ENCODE results near the gene LBX2. TPM values are rescaled to one million over a fixed set of nuclear protein-coding genes. Genes with fewer than 3 reads are reported as not detected.
"Not testable (repeated sequence)": the region's sequence is repeated elsewhere in the genome, so short reads cannot be mapped to it uniquely, and the experiment has no call there.

Gene LBX2
- total and polyA plus RNA-seq, 8 donors = 0.21 to 2.3 (median 1.1) TPM

DNA sequence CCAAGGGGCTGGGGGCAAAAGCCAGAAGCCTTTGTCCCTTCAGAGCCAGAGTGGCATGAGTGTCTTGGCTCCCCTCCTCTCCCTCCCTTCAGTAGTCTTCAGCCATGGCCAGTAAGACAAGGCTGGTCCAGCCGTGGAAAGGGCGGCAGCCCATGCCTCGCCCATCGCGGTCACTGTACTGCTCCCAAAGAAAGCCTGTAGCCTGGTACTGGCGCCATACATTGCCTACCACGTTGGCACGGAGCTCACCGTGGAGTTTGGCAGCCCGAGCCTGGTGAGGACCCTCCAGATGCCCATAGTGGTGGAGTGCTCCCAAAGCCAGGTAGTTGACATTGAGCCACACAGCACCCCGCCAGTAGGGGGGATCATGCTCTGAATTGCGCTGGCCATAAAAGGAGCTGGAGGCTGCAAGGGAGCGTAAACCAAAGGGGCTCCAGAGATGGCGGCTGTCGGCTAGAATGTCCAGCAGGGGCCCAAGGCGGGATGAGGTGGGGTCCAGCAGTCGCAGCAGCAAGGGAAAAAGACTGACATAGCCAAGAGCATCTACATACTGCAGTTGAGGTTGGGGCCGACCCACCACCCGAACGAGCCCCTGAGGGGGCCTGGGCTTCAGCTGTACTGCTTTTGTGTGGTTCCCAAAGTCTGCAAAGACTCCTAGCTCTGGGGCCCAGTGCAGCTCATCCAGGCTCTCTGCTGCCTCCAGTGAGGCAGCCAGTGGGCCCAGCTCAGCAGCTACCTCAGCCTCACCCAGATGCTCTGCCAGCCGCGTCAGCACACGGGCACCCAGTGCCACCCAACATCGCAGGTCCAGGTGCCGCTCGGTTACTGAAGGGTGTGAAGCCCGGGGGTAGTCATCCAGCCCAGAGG lies 38.0 kb downstream of the LBX2 start:
- peak in 1 of 6 donors; percentile 38 for DNase-seq
- Histone ChIP-seq H3K36me3 (peaks cover 0 to 9% (median 0%) of the 10 kb centered on the region in 3 donors), H3K4me3 (no peak overlapping the region), H3K4me1 (peaks cover 5 to 15% (median 11%) of the 10 kb centered on the region in 3 donors), H3K9me3 (no peaks in the 10 kb centered on the region), H3K27me3 (no peaks in the 10 kb centered on the region), H3K27ac (no peak overlapping the region)
- FAIRE-seq = no peak
- WGBS, 2 donors = 91 to 94% methylated on average over 27 of the region's 27 CpGs
- ATAC-seq = no peak
- intact Hi-C loops (cut with DNase I) = no loop called here
- TF ChIP-seq, protein P1, sequence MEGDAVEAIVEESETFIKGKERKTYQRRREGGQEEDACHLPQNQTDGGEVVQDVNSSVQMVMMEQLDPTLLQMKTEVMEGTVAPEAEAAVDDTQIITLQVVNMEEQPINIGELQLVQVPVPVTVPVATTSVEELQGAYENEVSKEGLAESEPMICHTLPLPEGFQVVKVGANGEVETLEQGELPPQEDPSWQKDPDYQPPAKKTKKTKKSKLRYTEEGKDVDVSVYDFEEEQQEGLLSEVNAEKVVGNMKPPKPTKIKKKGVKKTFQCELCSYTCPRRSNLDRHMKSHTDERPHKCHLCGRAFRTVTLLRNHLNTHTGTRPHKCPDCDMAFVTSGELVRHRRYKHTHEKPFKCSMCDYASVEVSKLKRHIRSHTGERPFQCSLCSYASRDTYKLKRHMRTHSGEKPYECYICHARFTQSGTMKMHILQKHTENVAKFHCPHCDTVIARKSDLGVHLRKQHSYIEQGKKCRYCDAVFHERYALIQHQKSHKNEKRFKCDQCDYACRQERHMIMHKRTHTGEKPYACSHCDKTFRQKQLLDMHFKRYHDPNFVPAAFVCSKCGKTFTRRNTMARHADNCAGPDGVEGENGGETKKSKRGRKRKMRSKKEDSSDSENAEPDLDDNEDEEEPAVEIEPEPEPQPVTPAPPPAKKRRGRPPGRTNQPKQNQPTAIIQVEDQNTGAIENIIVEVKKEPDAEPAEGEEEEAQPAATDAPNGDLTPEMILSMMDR (IDR thresholded peaks at IDR 0.05) = no peak

- H3K4me3 ChIP-seq; ATAC-seq; H3K36me3 ChIP-seq; FAIRE-seq; H3K9me3 ChIP-seq; DNase-seq; H3K27ac ChIP-seq; H3K27me3 ChIP-seq; intact Hi-C loops (cut with DNase I): not testable (repeated sequence)
- peaks cover 14 to 26% (median 22%) of the 10 kb centered on the region in 3 donors for H3K4me1 ChIP-seq
- WGBS, 2 donors = 68 to 71% methylated on average over 8 to 10 of the region's 10 CpGs
These were observed 39.2 kb downstream of the LBX2 start for GRCh38 chr2:74460187-74460586.

GRCh38 chr2:74459503-74460118 lies 39.8 kb downstream of the LBX2 start:
- H3K27ac ChIP-seq; intact Hi-C loops (cut with DNase I): not testable (repeated sequence)

DNA sequence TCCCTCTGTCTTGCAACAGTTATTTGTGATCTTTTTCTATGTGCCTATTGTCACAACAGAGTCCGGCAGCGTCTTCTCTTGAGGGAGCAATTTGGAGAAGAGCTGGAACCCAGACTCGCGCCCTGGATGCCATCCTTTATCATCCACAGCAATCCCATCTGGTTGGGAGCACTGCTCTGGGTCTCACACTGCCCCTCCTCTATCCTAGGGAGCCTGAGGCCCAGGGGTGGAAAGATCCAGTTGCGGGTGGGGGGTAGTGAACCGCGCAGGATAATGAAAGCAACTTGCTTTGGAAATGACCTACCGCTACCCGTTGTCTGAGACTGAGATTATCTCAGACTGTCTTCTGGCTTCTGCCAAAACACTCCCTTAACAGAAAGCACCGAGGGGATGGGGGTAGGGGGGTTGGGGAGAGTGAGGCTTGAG lies 40.5 kb downstream of the LBX2 start:
- FAIRE-seq (no peak), ATAC-seq (no peak), DNase-seq (no peak)
- H3K4me1 ChIP-seq = peaks cover 14 to 24% (median 17%) of the 10 kb centered on the region in 3 donors
- TF ChIP-seq, protein P1 (IDR thresholded peaks at IDR 0.05) = no peak
- H3K4me3 ChIP-seq = peak overlapping the region; percentile 59 to 70 (median 65)
- peaks cover 0 to 9% (median 0%) of the 10 kb centered on the region in 3 donors for H3K36me3 ChIP-seq
- WGBS, 2 donors = 0 to 1% methylated on average over 10 of the region's 10 CpGs
- no peaks in the 10 kb centered on the region for H3K27me3 ChIP-seq
- intact Hi-C loops (cut with DNase I) = no loop called here
- H3K9me3 ChIP-seq = no peaks in the 10 kb centered on the region
- peak overlapping the region; percentile 48 to 74 (median 66) for H3K27ac ChIP-seq

More at GRCh38 chr2:74459503-74460118, 39.8 kb downstream of the LBX2 start:
- not testable (repeated sequence) for H3K27me3 ChIP-seq, DNase-seq, ATAC-seq, FAIRE-seq, H3K9me3 ChIP-seq, H3K36me3 ChIP-seq
- WGBS, 2 donors = 60 to 72% methylated on average over 13 of the region's 13 CpGs
- Histone ChIP-seq H3K4me1 (peaks cover 14 to 26% (median 22%) of the 10 kb centered on the region in 3 donors), H3K4me3 (peak overlapping the region in 2 of 4 donors; percentile 67 to 70)

- ATAC-seq (peak; percentile 84 to 92 (median 86)), DNase-seq (peak; percentile 92 to 100 (median 100)), FAIRE-seq (peak; percentile 97)
- H3K36me3 ChIP-seq = peaks cover 0 to 9% (median 0%) of the 10 kb centered on the region in 3 donors
- TF ChIP-seq, protein P1 (IDR thresholded peaks at IDR 0.05) = no peak
- no peaks in the 10 kb centered on the region for H3K9me3 ChIP-seq
- WGBS, 2 donors = 0 to 2% methylated on average over 36 to 38 of the region's 38 CpGs
- peak within 1 kb of the TSS; percentile 86 to 99 (median 95) for H3K27ac ChIP-seq
- intact Hi-C loops (cut with DNase I) = no loop called here
- H3K4me1 ChIP-seq = peaks cover 14 to 24% (median 16%) of the 10 kb centered on the region in 3 donors
- peak within 1 kb of the TSS; percentile 59 to 70 (median 65) for H3K4me3 ChIP-seq
- H3K27me3 ChIP-seq = no peaks in the 10 kb centered on the region
These were observed 41.1 kb downstream of the LBX2 start, which contains the start of gene WBP1 for GRCh38 chr2:74458132-74458937. Gene WBP1 (plus strand): TSS chr2:74458438. CDS start chr2:74458603, 165 bp downstream.

All from pancreas (tissue), 10 donors.